Stimulated activated CD8-positive, alpha-beta memory T cell treated with anti-CD3 and anti-CD28 coated beads, Interleukin-15, amount 100 ng/mL, for 24 hours (primary cell): ENCODE data around the gene SH3BP2.

Experiments used
- DNase-seq: peaks from one replicate; pipeline ENCODE4 v3.0.0-alpha.2; 2020; ENCODE audit warnings: low read depth

The SH3BP2 gene

DNA sequence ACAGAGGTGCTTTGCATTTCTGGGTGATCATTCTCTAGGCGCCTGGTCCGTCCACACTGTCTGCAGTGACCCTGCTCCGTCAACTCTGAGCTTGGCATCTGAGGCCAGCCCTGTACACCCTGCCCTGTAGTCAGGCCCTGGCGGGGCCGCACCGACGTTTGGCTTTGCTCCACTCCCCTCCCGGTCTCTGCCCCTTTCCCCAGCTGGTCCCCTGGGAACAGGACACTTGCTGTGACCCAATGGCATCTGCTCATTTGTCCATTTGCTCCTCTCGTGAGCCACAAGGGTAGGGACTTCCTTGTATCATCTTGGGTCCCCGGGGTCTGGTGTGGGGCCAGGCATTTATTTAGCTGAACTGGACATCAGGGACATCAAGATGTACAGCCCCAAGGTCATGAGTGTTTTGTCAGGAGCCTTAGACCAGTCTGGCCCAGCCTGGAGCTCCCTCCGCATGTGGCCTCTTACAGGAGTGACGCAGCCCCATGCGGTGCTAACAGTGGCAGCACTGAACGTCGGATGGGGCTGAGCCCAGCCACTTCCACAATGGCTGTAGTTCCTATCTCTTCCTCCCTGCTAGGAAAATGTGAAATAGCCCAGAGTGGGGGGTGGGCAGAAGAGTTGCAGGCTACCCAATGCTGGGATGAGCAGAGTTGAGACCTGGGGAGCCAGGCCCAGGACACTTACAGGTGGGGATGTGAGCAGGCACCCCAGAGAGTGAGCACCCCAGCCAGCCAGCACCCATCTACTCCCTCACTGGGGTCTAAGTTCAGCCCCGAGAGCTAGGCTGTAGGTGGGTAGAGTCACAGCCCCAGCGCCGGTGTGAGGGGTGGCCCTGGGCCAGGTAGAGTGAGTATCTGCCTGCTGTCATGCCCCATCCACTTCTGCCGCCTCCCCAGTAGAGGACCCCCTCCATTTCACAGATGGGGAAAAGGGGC, 2.0 kb upstream of the SH3BP2 start:
- DNase-seq: no peak

- no peak for DNase-seq
Measured at GRCh38 chr4:2791518-2792395, 1.1 kb upstream of the SH3BP2 start.

GRCh38 chr4:2792396-2792710, 532 bp upstream of the SH3BP2 start:
- DNase-seq: no peak

DNA sequence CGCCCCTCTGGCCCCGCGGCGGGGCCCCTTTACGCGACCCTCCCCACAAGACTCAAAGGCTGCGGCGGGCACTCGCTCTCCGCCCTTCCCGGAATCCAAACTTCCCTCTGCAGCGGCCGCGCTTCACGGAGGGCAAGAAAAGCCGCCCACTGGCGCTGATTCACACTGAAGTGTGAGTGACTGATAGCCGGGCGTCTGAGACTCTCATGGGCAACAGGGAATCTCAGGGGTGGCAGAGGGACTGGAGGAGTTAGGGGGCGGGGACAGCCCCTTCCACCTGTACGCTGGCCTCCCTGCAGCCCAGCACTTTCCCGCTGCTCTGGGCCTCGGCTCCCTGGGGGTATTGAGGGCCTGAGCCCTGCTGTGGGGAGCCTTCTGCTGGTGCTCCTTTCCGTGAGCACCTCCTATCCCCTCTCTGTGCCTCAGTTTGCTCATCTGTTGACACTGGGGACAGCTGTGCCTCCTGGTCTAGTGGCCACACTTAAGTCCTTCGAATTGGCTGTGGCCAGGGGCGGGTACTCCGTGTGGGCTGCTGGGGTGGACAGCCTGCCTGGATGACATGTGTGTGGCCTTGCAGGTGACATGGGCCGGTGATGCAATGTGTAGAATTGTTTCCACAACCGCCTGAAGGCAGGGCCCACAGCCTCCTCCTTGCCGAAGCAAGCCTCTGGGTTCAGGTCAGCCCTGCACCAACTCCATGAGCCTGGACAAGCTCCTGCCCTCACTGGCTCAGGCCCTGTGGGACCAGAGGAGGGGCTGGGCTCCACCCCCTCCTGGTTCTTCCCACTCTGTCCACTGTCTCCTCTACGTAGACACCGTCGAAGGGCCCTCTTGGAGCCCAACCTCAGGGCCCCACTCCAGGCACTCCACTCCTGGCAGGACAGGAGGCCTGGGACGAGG, 951 bp downstream of the SH3BP2 start:
- DNase-seq: no peak

GRCh38 chr4:2794486-2795299, 1.8 kb downstream of the SH3BP2 start:
- no peak for DNase-seq

DNA sequence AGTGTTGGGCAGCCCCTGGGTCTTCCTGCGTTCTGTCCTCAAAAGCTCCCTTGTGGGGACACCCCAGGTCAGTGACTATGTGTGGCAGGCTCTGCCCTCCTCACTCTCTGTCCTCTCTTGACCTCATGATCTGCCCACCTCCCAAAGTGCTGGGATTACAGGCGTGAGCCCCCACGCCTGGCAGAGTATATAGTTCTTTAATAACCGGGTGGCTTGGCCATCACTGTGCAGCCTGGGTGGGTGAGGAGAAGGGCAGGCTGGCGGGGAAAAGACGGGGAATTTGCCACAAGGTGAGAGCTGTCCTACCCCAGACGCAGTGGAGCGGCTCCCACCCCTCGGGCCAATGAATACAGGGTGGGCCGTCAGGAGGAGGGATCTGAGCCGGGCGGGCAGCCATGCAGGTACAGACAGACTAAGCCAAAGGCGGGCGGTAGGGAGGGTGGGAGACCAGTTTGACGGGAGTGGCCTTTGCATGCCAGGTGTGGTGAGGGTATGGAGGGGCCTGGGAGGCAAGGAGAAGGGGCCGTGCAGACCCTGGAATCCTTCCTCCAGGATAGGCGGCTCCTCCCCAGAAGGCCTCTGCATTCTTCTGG, 2.5 kb downstream of the SH3BP2 start:
- no peak for DNase-seq

GRCh38 chr4:2795893-2796848, 3.3 kb downstream of the SH3BP2 start:
- no peak for DNase-seq

DNA sequence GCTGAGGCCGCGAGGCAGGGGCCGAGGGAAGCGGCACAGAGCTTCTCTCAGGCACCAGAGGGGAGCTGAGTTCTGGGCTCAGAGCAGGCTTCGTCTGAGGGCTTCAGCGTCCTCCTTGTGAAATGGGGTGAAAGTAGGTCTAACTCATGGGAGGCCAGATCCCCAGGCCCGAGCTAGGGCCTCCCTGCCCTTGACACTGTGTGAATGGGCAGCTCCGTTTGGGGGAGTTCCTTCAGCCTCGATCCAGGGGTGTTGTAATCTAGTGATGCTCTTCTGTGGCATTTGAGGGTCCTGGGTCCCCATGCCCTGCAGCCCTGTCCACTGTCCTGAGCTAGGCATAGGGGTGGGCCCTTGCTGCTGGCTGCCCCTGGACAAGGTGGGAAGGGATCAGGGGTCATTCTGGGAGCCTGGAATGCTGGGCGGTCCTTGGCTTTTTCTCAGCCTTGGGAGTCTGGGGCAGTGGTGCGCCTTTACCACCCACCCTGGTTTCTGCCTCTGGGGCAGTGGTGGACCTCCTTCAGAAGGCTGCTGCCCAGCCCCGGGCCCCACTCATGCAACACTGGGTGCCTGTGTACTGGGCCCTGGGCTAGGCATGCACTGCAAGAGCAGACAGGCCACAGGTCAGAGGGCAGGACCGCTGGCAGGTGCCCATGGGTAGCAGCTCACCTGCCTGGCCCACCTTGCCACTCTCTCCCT, 4.1 kb downstream of the SH3BP2 start:
- DNase-seq: no peak

GRCh38 chr4:2797545-2798305, 4.8 kb downstream of the SH3BP2 start:
- no peak for DNase-seq

- no peak for DNase-seq
Measured at GRCh38 chr4:2798399-2799223, 5.7 kb downstream of the SH3BP2 start.

- DNase-seq: no peak
Measured at GRCh38 chr4:2799224-2799911, 6.5 kb downstream of the SH3BP2 start.

DNA sequence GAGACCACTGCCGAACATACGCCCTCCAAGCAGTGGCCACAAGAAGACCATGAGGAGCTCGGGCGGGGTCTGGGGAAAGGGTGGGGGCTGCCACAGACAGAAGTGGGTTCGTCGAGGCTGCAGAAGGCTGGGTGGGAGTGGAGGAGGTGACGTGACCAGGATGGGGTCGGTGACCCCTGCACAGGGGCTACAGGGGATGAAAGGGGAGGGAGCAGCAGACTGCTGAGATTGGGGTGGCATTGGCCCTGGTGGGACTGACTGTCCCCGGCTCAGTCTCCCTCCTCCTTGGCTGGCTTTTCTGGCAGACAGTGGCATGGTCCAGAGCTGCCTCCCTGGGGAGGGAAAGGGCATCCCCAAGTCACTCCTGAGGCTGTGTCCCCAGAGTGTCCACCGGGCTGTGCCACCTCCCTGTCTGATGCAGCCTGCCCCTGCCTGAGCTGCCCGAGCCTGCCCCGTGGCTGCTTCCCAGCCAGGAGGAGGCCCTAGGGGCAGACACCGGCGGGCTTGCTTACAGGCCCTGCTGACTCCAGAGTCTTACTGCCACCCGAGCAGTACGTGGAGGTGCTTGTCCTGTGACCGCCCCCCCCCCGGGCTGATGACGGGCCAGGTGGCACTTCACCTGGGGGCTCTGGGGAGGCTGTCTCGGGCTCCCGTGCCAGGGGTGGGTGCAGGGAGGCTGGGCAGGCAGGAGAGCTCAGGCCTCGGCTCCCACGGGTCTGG, 7.2 kb downstream of the SH3BP2 start:
- no peak for DNase-seq

- DNase-seq: no peak
Measured at GRCh38 chr4:2800691-2801596, 8.1 kb downstream of the SH3BP2 start.

GRCh38 chr4:2802618-2803531, 10.0 kb downstream of the SH3BP2 start:
- DNase-seq: no peak
